Measurements from ENCODE around the gene ATP2A3. TPM values are rescaled to one million over a fixed set of nuclear protein-coding genes. Genes with fewer than 3 reads are reported as not detected.

Gene ATP2A3
- total and polyA plus RNA-seq, 11 donors = 3.3 to 21.8 (median 7.0) TPM

GRCh38 chr17:3959921-3960601 lies 4.2 kb downstream of the ATP2A3 start:
- peaks cover under 1 to 59% (median 22%) of the 10 kb centered on the region in 12 donors for H3K4me1 ChIP-seq

GRCh38 chr17:3959295-3959899 lies 4.8 kb downstream of the ATP2A3 start:
- no peak for DNase-seq
- Histone ChIP-seq H3K27ac (no peak overlapping the region), H3K36me3 (no peaks in the 10 kb centered on the region), H3K4me3 (no peak overlapping the region), H3K4me1 (peaks cover 0 to 56% (median 23%) of the 10 kb centered on the region in 12 donors), H3K9me3 (no peaks in the 10 kb centered on the region), H3K27me3 (peaks cover 3 to 18% (median 10%) of the 10 kb centered on the region in 9 donors)
- ATAC-seq = peak in 1 of 4 donors; percentile 16
- 84 to 90% (median 88%) methylated on average over 15 of the region's 15 CpGs for WGBS, 4 donors
- intact Hi-C loops (cut with DNase I) = no loop called here
- TF ChIP-seq CTCF (IDR thresholded peaks at IDR 0.05) (no peak), POLR2A (IDR thresholded peaks at IDR 0.05) (no peak)

More at GRCh38 chr17:3959921-3960601, 4.2 kb downstream of the ATP2A3 start:
- DNase-seq (no peak), ATAC-seq (no peak)
- intact Hi-C loops (cut with DNase I) = loop anchor here in 1 of 10 donors (5.0 kb wide), 1 partner anchor 42 kb away; no protein-coding TSS in a partner anchor
- Histone ChIP-seq H3K27me3 (peaks cover 3 to 24% (median 11%) of the 10 kb centered on the region in 9 donors), H3K9me3 (no peaks in the 10 kb centered on the region), H3K36me3 (no peaks in the 10 kb centered on the region), H3K4me3 (no peak overlapping the region), H3K27ac (no peak overlapping the region)
- no peak for TF ChIP-seq CTCF (IDR thresholded peaks at IDR 0.05)
- TF ChIP-seq POLR2A (IDR thresholded peaks at IDR 0.05) = no peak
- WGBS, 4 donors = 73 to 84% (median 82%) methylated on average over 7 to 14 of the region's 14 CpGs

- Histone ChIP-seq H3K9me3 (no peaks in the 10 kb centered on the region), H3K36me3 (no peaks in the 10 kb centered on the region), H3K27me3 (peaks cover 0 to 6% (median under 1%) of the 10 kb centered on the region in 9 donors), H3K4me1 (peaks cover 0 to 48% (median 16%) of the 10 kb centered on the region in 12 donors), H3K4me3 (no peak overlapping the region), H3K27ac (no peak overlapping the region)
- 87 to 93% (median 90%) methylated on average over 16 to 18 of the region's 18 CpGs for WGBS, 4 donors
- TF ChIP-seq CTCF (IDR thresholded peaks at IDR 0.05) (no peak), POLR2A (IDR thresholded peaks at IDR 0.05) (no peak)
- ATAC-seq = no peak
- DNase-seq = no peak
- intact Hi-C loops (cut with DNase I) = no loop called here
Measured at GRCh38 chr17:3957735-3958599, 6.3 kb downstream of the ATP2A3 start.

DNA sequence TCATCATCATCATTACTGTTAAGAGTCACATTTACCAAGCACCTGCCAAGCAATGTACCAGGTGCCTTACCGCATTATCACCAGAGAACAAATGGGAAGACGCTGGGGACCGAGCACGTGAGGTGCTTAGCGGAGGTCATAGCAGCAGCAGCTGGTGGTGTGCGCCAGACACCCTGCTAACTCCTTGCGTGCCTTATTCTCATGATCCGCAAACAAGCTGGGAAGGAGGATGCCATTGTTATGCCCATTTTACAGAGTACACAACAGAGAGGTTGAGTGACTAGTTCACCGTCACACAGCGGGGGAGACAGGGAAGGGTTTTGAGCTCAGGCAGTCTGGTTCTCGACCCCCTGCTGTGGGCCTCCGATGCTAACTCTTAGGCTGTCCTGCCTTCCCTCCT lies 7.3 kb downstream of the ATP2A3 start:
- intact Hi-C loops (cut with DNase I) = no loop called here
- DNase-seq (no peak), ATAC-seq (no peak)
- Histone ChIP-seq H3K36me3 (no peaks in the 10 kb centered on the region), H3K4me3 (no peak overlapping the region), H3K27ac (no peak overlapping the region), H3K9me3 (no peaks in the 10 kb centered on the region), H3K4me1 (peaks cover 0 to 38% (median 13%) of the 10 kb centered on the region in 12 donors), H3K27me3 (no peaks in the 10 kb centered on the region)
- TF ChIP-seq POLR2A (IDR thresholded peaks at IDR 0.05) = no peak
- no peak for TF ChIP-seq CTCF (IDR thresholded peaks at IDR 0.05)
- 95 to 97% (median 96%) methylated on average over 11 to 12 of the region's 12 CpGs for WGBS, 4 donors

All from heart left ventricle (tissue), 16 donors.